ENCODE results near the gene EPX.

The EPX gene

GRCh38 chr17:58252141-58252540, 59.6 kb downstream of the EPX start:
- DNase-seq (ENCODE audit: low read depth in 2 of 2) = no peak

- no peak for DNase-seq (ENCODE audit: low read depth in 2 of 2)
These were observed 60.6 kb downstream of the EPX start for GRCh38 chr17:58253082-58253481.

Measured in fibroblast of skin of left biceps (primary cell).